Stimulated activated CD4-positive, alpha-beta T cell treated with anti-CD3 and anti-CD28 coated beads, Interleukin-12 subunit alpha, Interleukin-12 subunit beta, amount 100 ng/mL, for 48 hours (primary cell): Measurements from ENCODE around the gene BPGM.
"Not testable (repeated sequence)": the region's sequence is repeated elsewhere in the genome, so short reads cannot be mapped to it uniquely, and the experiment has no call there.

Experiments used
- DNase-seq, 3 donors: peaks; one replicate each; pipeline ENCODE4 v3.0.0-alpha.2; 2020; ENCODE audit warnings: low read depth in 2 of 3, low spot score in 1 of 3

BPGM gene

GRCh38 chr7:134630893-134631292 lies 15.8 kb upstream of the BPGM start:
- DNase-seq, result no peak

- DNase-seq, result no peak
Observed at GRCh38 chr7:134632052-134632451, 14.6 kb upstream of the BPGM start.

- no peak for DNase-seq
Observed at GRCh38 chr7:134632937-134633540, 13.6 kb upstream of the BPGM start.

- no peak for DNase-seq
Observed at GRCh38 chr7:134636008-134636449, 10.6 kb upstream of the BPGM start.

GRCh38 chr7:134637441-134637840 lies 9.2 kb upstream of the BPGM start:
- DNase-seq, result no peak

- no peak for DNase-seq
Observed at GRCh38 chr7:134637934-134638719, 8.5 kb upstream of the BPGM start.

- DNase-seq, result no peak
Observed at GRCh38 chr7:134639061-134639460, 7.6 kb upstream of the BPGM start.

- no peak for DNase-seq
Observed at GRCh38 chr7:134639683-134640279, 6.9 kb upstream of the BPGM start.

- DNase-seq, result no peak
Observed at GRCh38 chr7:134640842-134641715, 5.6 kb upstream of the BPGM start.

GRCh38 chr7:134641981-134642380 lies 4.7 kb upstream of the BPGM start:
- DNase-seq, result not testable (repeated sequence)

GRCh38 chr7:134643131-134643530 lies 3.5 kb upstream of the BPGM start:
- DNase-seq, result no peak

- DNase-seq, result no peak
Observed at GRCh38 chr7:134645478-134645877, 1.2 kb upstream of the BPGM start.

- no peak for DNase-seq
Observed at GRCh38 chr7:134645935-134646334, 718 bp upstream of the BPGM start.

GRCh38 chr7:134648456-134648855 lies 1.8 kb downstream of the BPGM start:
- DNase-seq, result no peak

GRCh38 chr7:134649226-134649775 lies 2.6 kb downstream of the BPGM start:
- DNase-seq, result no peak

- DNase-seq, result no peak
Observed at GRCh38 chr7:134651991-134652390, 5.3 kb downstream of the BPGM start.

GRCh38 chr7:134654104-134654775 lies 7.6 kb downstream of the BPGM start:
- no peak for DNase-seq

- DNase-seq, result no peak
Observed at GRCh38 chr7:134657526-134657925, 10.9 kb downstream of the BPGM start.

- no peak for DNase-seq
Observed at GRCh38 chr7:134660242-134660785, 13.7 kb downstream of the BPGM start.

GRCh38 chr7:134660961-134661376 lies 14.3 kb downstream of the BPGM start:
- DNase-seq, result no peak
